Measurements from ENCODE around the gene PDYN.
A peak's percentile ranks its signal among the peaks of the same experiment; 100 is the strongest.

The PDYN gene

DNA sequence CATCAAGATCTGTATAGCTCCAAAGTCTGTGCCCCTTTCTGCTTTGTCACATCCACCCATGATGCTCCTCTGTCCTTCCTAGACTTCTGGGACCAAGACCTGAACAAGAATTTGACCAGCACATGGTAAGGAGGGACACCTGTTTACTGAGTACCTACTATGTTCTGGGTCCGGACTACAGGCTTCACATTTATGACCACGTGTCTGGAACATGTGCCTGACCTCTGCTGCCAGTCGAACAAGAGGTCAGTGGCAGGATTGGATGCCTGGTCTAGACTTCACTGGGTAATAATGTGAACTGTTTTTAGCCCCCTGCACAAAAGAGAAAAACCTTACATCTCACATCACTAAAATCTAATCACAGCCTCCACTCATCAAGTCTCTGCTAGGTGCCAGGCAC lies 7.3 kb upstream of the PDYN start:
- ATAC-seq (no peak), DNase-seq (ENCODE audit: low spot score in 2 of 2) (no peak)
- Mint-ChIP-seq H3K9me3 (no peaks in the 10 kb centered on the region), H3K4me3 (no peak overlapping the region), H3K36me3 (no peaks in the 10 kb centered on the region), H3K4me1 (no peaks in the 10 kb centered on the region), H3K27ac (no peak overlapping the region)

DNA sequence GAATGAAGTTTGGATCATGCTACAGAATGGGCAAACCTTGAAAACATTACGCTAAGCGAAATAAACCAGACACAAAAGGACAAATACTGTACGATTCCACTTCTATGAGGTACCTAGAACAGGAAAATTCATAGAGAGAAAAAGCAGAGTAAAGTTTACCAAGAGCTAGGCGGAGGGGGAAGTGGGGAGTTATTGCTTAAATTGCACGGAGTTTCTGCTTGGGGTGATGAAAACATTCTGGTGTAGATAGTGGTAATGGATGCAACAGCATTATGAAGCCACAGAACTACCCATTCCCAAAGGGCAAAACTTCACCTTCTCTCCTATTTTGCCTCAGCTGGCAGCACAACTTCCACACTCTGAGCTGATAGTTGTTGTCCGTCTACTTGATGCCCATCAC lies 6.4 kb upstream of the PDYN start:
- Mint-ChIP-seq H3K27ac (no peak overlapping the region), H3K36me3 (no peaks in the 10 kb centered on the region), H3K9me3 (no peaks in the 10 kb centered on the region), H3K4me3 (no peak overlapping the region), H3K4me1 (no peaks in the 10 kb centered on the region)
- DNase-seq (ENCODE audit: low spot score in 2 of 2), result no peak
- ATAC-seq, result no peak

DNA sequence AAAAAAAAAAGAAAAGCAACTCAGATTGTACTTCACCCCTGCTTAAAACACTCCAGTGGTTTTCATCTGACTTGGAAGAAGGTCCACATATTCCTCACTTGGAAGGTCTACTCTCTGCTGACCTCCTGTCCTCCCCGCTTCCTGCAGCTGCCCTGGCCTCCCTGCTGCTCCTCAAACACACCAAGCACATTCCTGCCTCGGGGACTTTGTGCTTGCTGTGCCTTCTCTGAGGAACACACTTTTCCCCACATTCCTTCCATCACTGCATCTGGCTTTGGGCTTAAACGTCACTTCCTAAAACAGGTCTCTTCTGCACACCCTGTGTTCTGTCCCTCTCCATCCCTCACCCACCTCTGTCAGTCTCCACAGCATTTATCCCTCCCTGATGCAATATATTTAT lies 4.9 kb upstream of the PDYN start:
- no peak overlapping the region for H3K4me3 Mint-ChIP-seq
- ATAC-seq (no peak), DNase-seq (ENCODE audit: low spot score in 2 of 2) (no peak)
- H3K36me3 Mint-ChIP-seq, result no peaks in the 10 kb centered on the region
- no peaks in the 10 kb centered on the region for H3K9me3 Mint-ChIP-seq
- no peak overlapping the region for H3K27ac Mint-ChIP-seq
- no peaks in the 10 kb centered on the region for H3K4me1 Mint-ChIP-seq

DNA sequence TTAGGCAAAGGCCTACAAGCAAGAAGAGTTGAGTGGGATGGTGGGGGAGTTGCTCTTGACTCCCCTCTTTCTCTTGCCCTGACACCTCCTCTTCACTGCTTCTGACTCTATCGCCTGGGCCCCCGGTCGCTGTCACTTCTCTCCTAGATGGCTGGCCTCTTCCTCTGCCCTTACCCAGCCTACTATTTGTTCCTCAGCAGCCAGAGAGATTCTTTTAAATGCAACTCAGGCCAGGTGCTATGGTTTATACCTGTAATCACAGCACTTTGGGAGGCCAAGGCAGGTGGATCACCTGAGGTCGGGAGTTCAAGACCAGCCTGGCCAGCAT lies 4.3 kb upstream of the PDYN start:
- no peak overlapping the region for H3K27ac Mint-ChIP-seq
- H3K36me3 Mint-ChIP-seq, result no peaks in the 10 kb centered on the region
- ATAC-seq (no peak), DNase-seq (ENCODE audit: low spot score in 2 of 2) (no peak)
- H3K4me1 Mint-ChIP-seq, result no peaks in the 10 kb centered on the region
- H3K4me3 Mint-ChIP-seq, result no peak overlapping the region
- no peaks in the 10 kb centered on the region for H3K9me3 Mint-ChIP-seq

DNA sequence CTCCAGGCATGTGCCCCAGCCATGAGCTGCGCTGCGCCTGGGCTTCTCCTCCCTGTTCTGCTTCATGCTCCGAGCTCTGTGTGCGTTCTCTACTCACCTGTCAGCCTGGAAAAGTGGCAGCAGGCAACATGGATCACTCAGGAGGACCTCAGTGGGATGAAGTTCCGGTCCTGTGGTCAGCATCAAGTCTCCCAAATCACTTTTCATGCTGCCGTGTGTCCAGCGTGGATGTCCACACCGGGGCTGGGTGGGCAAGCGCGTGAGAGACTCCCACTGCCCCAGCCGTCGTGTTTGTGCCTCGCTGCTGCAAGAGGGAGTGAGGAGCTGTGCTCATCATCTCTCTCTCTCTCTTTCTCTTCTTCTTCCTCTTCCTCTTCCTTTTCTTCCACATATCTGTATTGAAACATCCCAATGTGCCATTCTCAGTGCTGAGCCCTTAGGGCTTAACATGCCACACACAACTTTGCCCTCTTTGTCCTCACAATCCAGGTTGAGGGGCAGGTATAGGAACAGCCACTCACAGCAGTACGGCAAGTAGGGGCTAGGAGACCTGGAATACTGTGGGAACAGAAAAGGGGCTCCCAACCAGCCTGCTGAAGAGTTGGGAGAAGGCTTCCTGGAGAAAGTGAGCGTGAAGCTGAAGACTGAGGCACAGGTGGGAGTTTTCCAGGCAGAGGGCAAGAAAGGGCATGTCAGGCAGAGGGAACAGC lies 3.8 kb upstream of the PDYN start:
- Mint-ChIP-seq H3K9me3 (no peaks in the 10 kb centered on the region), H3K36me3 (no peaks in the 10 kb centered on the region), H3K27ac (no peak overlapping the region), H3K4me1 (no peaks in the 10 kb centered on the region), H3K4me3 (no peak overlapping the region)
- no peak for DNase-seq (ENCODE audit: low spot score in 2 of 2)
- no peak for ATAC-seq

DNA sequence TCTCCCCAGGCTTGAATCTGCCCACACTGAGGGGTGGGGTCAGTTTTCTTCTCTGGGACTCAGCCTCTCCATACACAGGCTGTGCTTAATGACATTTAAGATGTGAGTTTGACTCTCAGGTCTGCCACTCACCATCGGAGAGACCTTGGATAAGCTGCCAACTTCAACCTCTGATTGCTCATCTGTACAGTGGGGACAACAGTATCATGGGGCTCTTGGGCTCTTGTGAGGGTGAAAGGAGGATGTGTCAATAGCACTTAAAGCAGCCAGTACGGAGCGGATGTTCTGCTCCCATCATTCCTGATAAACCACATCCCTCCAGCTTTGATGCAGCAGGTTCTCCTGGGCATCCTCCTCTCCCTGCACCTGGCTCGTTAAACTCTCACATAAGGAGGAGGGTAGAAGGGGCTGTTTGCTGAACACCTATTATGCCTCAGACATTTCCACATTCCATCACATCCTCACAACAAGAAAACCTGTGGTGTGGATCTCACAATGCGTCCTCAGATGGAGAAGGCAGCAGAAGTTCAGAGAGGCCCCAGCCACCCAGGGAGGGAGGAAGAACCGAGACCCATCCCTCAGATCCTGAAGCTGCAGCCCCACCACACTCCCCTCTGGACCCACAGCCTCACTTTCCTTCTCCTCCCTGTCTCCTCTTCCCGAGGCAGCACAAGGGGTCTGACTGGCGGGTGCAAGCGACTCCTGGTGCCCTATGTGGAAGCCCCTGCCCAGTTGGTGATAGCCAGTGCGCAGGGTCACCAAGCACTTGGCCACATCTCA lies 1.9 kb upstream of the PDYN start:
- DNase-seq (ENCODE audit: low spot score in 2 of 2), result no peak
- H3K4me1 Mint-ChIP-seq, result no peaks in the 10 kb centered on the region

DNA sequence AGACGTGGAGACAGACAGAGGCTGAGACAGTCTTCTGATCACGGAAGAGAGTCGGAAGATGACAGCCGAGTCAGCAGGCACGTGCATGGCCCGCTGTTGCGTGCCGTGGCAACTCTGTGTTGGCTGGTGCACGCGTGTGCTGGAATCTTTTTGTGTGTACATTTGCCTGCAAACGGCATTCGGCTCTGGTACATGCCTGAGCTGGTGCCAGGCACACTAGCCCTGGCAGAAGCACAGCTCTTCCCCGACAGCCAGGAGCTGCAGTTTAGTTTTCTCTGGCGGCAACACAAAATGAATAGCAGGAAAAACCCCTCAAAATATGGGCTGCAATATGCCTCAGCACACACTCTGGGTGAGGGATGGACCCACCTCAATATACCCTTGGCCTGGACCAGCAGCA lies 769 bp upstream of the PDYN start:
- Mint-ChIP-seq H3K27ac (no peak overlapping the region), H3K4me3 (no peak overlapping the region)

More for the DNA sequence above, 1.9 kb upstream of the PDYN start:
- no peak overlapping the region for H3K27ac Mint-ChIP-seq
- no peak overlapping the region for H3K4me3 Mint-ChIP-seq
- ATAC-seq, result no peak
- H3K36me3 Mint-ChIP-seq, result no peaks in the 10 kb centered on the region
- H3K9me3 Mint-ChIP-seq, result no peaks in the 10 kb centered on the region

DNA sequence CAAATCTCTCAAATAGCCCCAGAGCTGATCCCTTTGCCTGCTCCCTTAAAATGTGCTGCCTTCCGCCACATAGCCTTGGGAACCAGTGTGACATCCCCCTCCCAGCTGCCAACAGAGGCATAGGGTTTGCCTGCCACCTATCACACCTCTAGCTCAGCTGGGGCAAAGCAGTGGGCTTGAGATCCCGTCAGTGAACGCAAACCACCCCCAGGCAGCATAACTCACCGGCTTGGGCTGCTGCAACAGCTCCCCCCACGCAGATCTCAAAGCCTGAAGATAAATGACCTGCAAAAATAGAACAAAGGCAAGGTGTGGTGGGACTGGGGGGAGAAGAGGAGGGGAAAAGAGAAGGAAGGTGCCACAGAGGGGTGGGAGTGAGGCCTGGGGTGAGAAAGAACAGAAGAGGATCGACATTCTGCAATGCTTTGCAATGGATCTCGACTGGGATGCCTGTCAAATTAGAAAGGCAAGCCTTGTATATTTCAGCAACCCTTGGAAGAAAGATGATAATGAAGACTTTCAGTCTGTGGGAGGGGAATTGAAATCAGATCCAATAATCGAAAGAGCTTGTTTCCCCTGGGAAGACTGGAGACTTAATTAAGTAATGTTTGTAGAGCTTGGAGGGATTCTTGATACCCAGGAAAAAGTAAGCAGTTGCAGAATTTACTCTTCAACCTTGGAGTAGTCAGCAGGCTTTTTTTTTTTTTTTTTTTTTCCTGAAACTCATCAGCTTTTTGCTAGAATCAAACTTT lies 1.3 kb downstream of the PDYN start:
- H3K27ac Mint-ChIP-seq, result no peak overlapping the region
- no peaks in the 10 kb centered on the region for H3K36me3 Mint-ChIP-seq

More for the DNA sequence above, 769 bp upstream of the PDYN start:
- ATAC-seq, result no peak
- H3K9me3 Mint-ChIP-seq, result no peaks in the 10 kb centered on the region
- no peaks in the 10 kb centered on the region for H3K4me1 Mint-ChIP-seq
- DNase-seq (ENCODE audit: low spot score in 2 of 2), result no peak
- H3K36me3 Mint-ChIP-seq, result no peaks in the 10 kb centered on the region

DNA sequence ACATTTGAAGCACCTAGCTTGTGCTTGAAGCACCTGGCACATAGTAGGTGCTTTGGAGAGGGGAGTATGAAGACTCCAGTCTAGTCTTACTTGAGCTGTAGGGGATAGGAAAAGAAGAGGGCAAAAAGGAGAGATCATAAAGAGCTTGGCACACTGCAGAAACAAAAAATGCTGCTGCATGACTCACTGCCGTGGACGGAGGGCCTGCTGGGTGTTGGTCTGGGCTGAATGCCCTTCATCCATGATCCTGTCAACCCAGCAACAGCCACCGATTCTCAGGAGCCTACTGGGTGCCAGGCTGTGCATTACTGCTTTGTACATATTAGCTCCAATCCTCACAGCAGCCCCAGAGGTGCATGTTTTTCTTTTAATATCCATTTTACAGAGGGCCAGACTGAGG lies 6.0 kb downstream of the PDYN start:
- H3K36me3 Mint-ChIP-seq, result no peaks in the 10 kb centered on the region
- no peaks in the 10 kb centered on the region for H3K4me1 Mint-ChIP-seq
- DNase-seq (ENCODE audit: low spot score in 2 of 2), result no peak
- no peaks in the 10 kb centered on the region for H3K9me3 Mint-ChIP-seq
- no peak overlapping the region for H3K4me3 Mint-ChIP-seq
- ATAC-seq, result no peak
- no peak overlapping the region for H3K27ac Mint-ChIP-seq

More for the DNA sequence above, 1.3 kb downstream of the PDYN start:
- H3K9me3 Mint-ChIP-seq, result no peaks in the 10 kb centered on the region
- H3K4me3 Mint-ChIP-seq, result no peak overlapping the region
- H3K4me1 Mint-ChIP-seq, result no peaks in the 10 kb centered on the region
- ATAC-seq (no peak), DNase-seq (ENCODE audit: low spot score in 2 of 2) (no peak)

DNA sequence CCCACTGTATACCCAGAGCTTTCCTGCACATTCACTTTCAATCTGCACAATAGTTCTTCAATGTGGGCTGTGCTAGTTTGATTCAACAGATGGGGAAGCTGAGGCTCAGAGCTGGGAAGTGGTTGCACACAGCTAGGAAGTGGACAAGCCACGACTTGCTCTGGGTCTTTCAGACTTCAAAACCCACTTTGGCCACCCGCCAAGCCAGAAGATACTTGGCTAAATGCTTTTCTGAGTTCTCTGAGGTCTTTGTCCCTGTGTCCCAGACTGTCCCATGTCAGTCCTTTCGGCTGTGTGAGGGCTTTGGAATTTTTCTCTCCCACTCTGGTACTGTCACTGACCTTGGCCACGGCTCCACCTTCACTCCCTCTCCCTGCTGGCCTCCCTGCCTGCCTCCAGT lies 10.6 kb downstream of the PDYN start:
- ATAC-seq, result no peak
- no peak overlapping the region for H3K27ac Mint-ChIP-seq
- H3K36me3 Mint-ChIP-seq, result no peaks in the 10 kb centered on the region
- H3K4me1 Mint-ChIP-seq, result no peaks in the 10 kb centered on the region
- no peaks in the 10 kb centered on the region for H3K9me3 Mint-ChIP-seq
- DNase-seq (ENCODE audit: low spot score in 2 of 2), result no peak
- no peak overlapping the region for H3K4me3 Mint-ChIP-seq

DNA sequence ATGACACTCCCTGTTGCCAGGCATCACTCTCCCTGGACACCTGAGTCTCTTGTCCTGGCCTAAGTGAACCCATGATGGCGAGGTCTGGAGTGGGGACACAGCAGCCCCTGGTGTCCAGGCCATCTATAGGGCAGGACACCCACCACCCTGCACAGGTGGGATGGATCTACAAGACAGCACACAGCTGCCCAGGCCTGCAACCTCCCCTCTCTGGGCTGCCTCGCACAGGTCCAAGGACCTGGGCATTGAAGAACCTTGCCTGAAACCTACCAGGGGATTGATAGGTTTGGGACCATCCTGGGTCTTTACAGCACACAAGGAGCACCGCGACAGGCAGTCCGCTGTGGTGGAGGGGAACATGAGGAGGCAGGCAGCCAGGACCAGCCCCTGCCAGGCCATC lies 11.2 kb downstream of the PDYN start:
- Mint-ChIP-seq H3K27ac (no peak overlapping the region), H3K9me3 (no peaks in the 10 kb centered on the region), H3K4me1 (no peaks in the 10 kb centered on the region), H3K4me3 (no peak overlapping the region), H3K36me3 (no peaks in the 10 kb centered on the region)
- ATAC-seq (no peak), DNase-seq (ENCODE audit: low spot score in 2 of 2) (no peak)

DNA sequence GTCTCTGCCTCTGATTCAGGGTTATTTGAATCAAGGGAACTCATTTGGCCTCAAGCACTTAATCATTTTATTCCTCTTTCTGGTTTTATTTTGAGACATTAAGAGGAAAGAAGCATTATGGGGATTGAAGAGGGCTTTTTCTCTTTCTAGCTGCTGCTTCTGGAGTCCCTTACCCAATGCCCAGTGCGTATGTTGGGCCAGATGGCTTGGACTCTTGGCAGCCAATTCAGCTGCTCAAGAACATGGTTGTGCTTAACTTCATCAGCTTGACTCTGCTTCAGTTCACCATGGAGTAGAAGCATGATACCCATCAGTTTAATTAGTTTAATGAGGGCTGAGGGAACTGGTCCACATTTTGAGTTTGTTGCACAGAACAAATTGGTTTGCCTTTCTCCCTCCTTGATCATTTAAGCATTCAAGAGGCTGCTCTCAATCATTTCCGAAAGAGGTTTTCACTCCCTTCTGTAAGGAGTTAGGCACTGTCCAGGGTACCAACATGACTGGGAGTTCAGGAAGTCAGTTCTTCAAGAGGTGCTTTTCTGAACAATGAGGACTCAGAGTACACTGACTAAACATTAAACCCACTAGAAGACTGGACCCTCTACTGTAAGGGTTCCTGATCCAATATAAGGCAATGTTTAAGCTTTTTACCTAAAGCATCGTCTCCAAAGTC lies 14.6 kb downstream of the PDYN start:
- ATAC-seq (no peak), DNase-seq (ENCODE audit: low spot score in 2 of 2) (no peak)
- Mint-ChIP-seq H3K27ac (no peak overlapping the region), H3K4me3 (no peak overlapping the region), H3K9me3 (no peaks in the 10 kb centered on the region), H3K36me3 (no peaks in the 10 kb centered on the region), H3K4me1 (no peaks in the 10 kb centered on the region)

DNA sequence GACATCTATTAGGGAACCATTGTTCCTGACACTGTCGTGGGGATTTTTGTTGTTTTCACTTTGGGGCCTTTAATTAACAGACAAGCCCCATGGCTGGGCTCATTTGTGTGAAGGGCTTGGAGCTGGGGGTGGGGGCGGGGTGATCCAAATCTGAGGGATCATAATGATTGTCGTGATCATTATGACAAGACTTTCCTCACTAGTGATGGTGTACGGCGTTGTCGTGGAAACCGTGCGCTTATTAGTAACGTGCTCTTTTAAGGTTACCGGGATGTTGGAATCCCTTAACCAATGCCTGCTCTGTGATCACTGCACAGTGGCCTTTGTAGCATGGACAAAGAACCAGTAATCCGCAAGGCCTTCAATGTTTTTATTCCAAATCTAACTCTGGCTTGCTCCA lies 18.6 kb downstream of the PDYN start:
- Mint-ChIP-seq H3K9me3 (no peaks in the 10 kb centered on the region), H3K36me3 (no peaks in the 10 kb centered on the region), H3K27ac (no peak overlapping the region), H3K4me1 (no peaks in the 10 kb centered on the region), H3K4me3 (no peak overlapping the region)
- no peak for ATAC-seq
- DNase-seq (ENCODE audit: low spot score in 2 of 2), result no peak

DNA sequence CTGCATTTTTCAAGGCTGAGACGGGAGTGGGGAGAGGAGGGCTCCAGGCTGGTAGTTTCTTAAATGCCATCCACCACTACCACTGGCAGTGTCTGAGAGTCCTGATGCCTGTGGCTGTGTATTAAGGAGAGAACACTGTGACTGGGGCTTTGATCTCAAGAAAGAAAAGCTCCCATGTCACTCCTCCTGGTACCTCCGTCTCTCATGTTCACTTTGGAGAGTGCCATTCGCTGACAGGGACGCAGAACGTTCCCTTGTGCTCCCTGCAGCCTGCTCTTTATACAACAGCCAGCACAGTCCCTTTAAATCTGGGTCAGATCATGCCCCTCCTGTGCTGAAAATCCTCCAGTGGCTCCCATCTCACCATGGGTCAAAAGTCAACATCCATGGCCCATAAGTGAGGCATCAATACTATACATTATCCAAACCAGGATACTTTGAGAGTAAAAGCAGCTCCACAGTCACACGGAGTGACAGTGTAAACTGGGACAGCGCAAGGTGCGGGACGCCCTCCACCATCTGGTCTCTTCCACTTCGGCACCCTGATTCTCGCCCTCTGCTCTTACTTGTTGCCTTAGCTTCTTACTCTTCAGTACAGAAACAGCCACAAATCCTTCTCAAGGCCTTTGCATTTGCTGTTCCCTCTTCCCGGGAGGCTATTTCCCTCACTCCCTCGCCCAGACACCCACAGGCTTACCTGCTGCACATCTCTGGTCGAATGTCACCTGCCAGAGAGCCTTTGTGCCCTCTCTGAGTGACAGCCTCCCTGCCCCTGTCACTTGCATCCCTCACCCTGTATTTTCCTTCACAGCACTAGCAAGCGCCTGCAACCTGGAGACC lies 20.0 kb downstream of the PDYN start:
- ATAC-seq (peak; percentile 26), DNase-seq (ENCODE audit: low spot score in 2 of 2) (no peak)
- no peak overlapping the region for H3K27ac Mint-ChIP-seq
- no peaks in the 10 kb centered on the region for H3K36me3 Mint-ChIP-seq
- no peaks in the 10 kb centered on the region for H3K9me3 Mint-ChIP-seq
- H3K4me3 Mint-ChIP-seq, result no peak overlapping the region
- H3K4me1 Mint-ChIP-seq, result no peaks in the 10 kb centered on the region
